Endothelial cell of umbilical vein (primary cell): ENCODE data around the gene GJB4. TPM values are rescaled to one million over a fixed set of nuclear protein-coding genes. Genes with fewer than 3 reads are reported as not detected.

Experiments
- BruUV-seq: library from RNA; stranded (reverse); fragments of 400-500 nt; replicated peaks from 2 replicates; lab custom pipeline; 2021; lab: Mats Ljungman, UMichigan
- CTCF ChIA-PET: fragments of 300-600, 350-600 bp; sonication (Branson Sonifier 250); formaldehyde crosslinking; loops from one replicate; lab custom pipeline; 2021; ENCODE audit warnings: antibody characterized with exemption, inconsistent platforms; lab: Charles Lee
- POLR2A ChIA-PET: fragments of 300-600, 350-600 bp; sonication (Branson Sonifier 250); formaldehyde crosslinking; loops from one replicate; lab custom pipeline; 2021; ENCODE audit warnings: antibody characterized with exemption, inconsistent platforms; lab: Charles Lee
- DNase-seq: peaks from one replicate; pipeline ENCODE4 v3.0.0-alpha.2; 2011; ENCODE audit warnings: low read depth, low spot score
- FAIRE-seq: peaks from 2 replicates; lab custom pipeline; 2011; peaks lifted over from hg19 to GRCh38; lab: Jason Lieb, UNC
- H2AFZ ChIP-seq: 2 replicates; pipeline ENCODE4 v1.6.0; 2012; ENCODE audit warnings: low read depth, low read length, control low read depth, inconsistent platforms
- H3K27ac ChIP-seq: 2 replicates; pipeline ENCODE4 v1.5.1; 2011; ENCODE audit warnings: low read depth, mild to moderate bottlenecking, control low read depth, low read length, moderate library complexity; ENCODE audit not compliant: insufficient read depth
- H3K27me3 ChIP-seq, 2 experiments: 2 replicates each; pipeline versions ENCODE4 v1.6.0 to v1.6.1; 2011; ENCODE audit warnings: low read length in 2 of 2, mixed read lengths in 1 of 2; ENCODE audit not compliant: control insufficient read depth in 2 of 2, insufficient read depth in 2 of 2
- H3K36me3 ChIP-seq, 2 experiments: 2 replicates in 1 of 2; 3 replicates in 1 of 2; pipeline ENCODE4 v1.5.1; 2011; ENCODE audit warnings: low read length in 2 of 2, mild to moderate bottlenecking in 1 of 2, moderate library complexity in 1 of 2; ENCODE audit not compliant: control insufficient read depth in 2 of 2, insufficient read depth in 2 of 2; ENCODE audit errors: extremely low read depth in 1 of 2
- H3K4me1 ChIP-seq: 3 replicates; pipeline ENCODE4 v1.5.1; 2011; ENCODE audit warnings: mild to moderate bottlenecking, low read length; ENCODE audit not compliant: control insufficient read depth, insufficient read depth; ENCODE audit errors: extremely low read depth
- H3K4me2 ChIP-seq: 2 replicates; pipeline ENCODE4 v1.6.1; 2011; ENCODE audit warnings: low read length, control low read depth, mixed read lengths; ENCODE audit not compliant: insufficient read depth
- H3K4me3 ChIP-seq, 3 experiments: fragments of 200-600 bp in 1 of 3; sonication (generic), shearing (Covaris generic) in 1 of 3; replicated peaks in 1 of 3; 2 replicates each; pipeline ENCODE4 v1.5.1; 2011 to 2016; ENCODE audit warnings: control low read depth in 3 of 3, low read length in 3 of 3, mild to moderate bottlenecking in 2 of 3, inconsistent platforms in 1 of 3, low read depth in 1 of 3, moderate library complexity in 1 of 3; ENCODE audit not compliant: insufficient read depth in 1 of 3
- H3K79me2 ChIP-seq: 2 replicates; pipeline ENCODE4 v1.6.0; 2012; ENCODE audit warnings: low read length, inconsistent platforms; ENCODE audit not compliant: control insufficient read depth, insufficient read depth
- H3K9ac ChIP-seq: replicated peaks from 2 replicates; pipeline ENCODE3; 2011; ENCODE audit warnings: low read length, control low read depth; ENCODE audit not compliant: insufficient read depth; ENCODE audit errors: extremely low read depth
- H3K9me1 ChIP-seq: replicated peaks from 3 replicates; pipeline ENCODE4 v1.6.0; 2011; ENCODE audit warnings: mild to moderate bottlenecking, low read length; ENCODE audit not compliant: control insufficient read depth, insufficient read depth; ENCODE audit errors: extremely low read depth
- H3K9me3 ChIP-seq: replicated peaks from 2 replicates; pipeline ENCODE4 v1.5.1; 2012; ENCODE audit warnings: low read length, inconsistent platforms; ENCODE audit not compliant: control insufficient read depth, insufficient read depth
- H4K20me1 ChIP-seq: replicated peaks from 2 replicates; pipeline ENCODE3; 2011; ENCODE audit warnings: mild to moderate bottlenecking, low read length; ENCODE audit not compliant: control insufficient read depth, insufficient read depth; ENCODE audit errors: extremely low read depth
- EZH2 ChIP-seq: IDR thresholded peaks from 2 replicates; pipeline ENCODE4 v1.6.1; 2012; ENCODE audit warnings: borderline replicate concordance, low read depth, mild to moderate bottlenecking, moderate library complexity, low read length, inconsistent platforms; ENCODE audit not compliant: severe bottlenecking
- FOS ChIP-seq: IDR thresholded peaks from 2 replicates; pipeline ENCODE4 v1.6.1; 2011; ENCODE audit warnings: mild to moderate bottlenecking, low read length, moderate library complexity, borderline replicate concordance; ENCODE audit not compliant: insufficient read depth
- GATA2 ChIP-seq: IDR thresholded peaks from 2 replicates; pipeline ENCODE4 v1.7.0; 2011; ENCODE audit warnings: low read depth, mild to moderate bottlenecking, moderate library complexity, mixed read lengths, low read length; ENCODE audit not compliant: insufficient read length, insufficient read depth
- JUN ChIP-seq: IDR thresholded peaks from 2 replicates; pipeline ENCODE4 v1.6.1; 2011; ENCODE audit warnings: borderline replicate concordance, low read depth; ENCODE audit not compliant: insufficient read length, insufficient read depth
- MYC ChIP-seq: IDR thresholded peaks from one replicate; pipeline ENCODE4 v1.6.1; 2011; ENCODE audit warnings: mild to moderate bottlenecking, low read depth, low read length
- POLR2A ChIP-seq: IDR thresholded peaks from 2 replicates; pipeline ENCODE4 v1.6.1; 2012; ENCODE audit warnings: low read depth, mild to moderate bottlenecking, control low read depth, low read length
- POLR2AphosphoS5 ChIP-seq: IDR thresholded peaks from 2 replicates; pipeline ENCODE4 v1.6.1; 2012; ENCODE audit warnings: low read depth, mild to moderate bottlenecking, control low read depth, low read length, moderate library complexity; ENCODE audit not compliant: insufficient read depth
- dilution Hi-C: fragments of 300-500 bp; cut with MboI; formaldehyde crosslinking; loops from one replicate; pipeline ENCODE4 v1.15.0; 2019; ENCODE audit warnings: low sequenced_read_pairs; ENCODE audit not compliant: extremely low pct_ligation_motif_present
- intact Hi-C: fragments of 100-400 bp; cut with micrococcal nuclease; formaldehyde crosslinking; loops from one replicate; pipeline ENCODE4 v1.10.0; 2022
- polyA plus RNA-seq, 4 experiments: library from polyadenylated mRNA; depleted of rRNA in 3 of 4; stranded (reverse) in 3 of 4; unstranded in 1 of 4; fragments of >200 nt; gene quantifications; 2 replicates each; pipeline versions ENCODE4 v1.2.1 to v1.2.3, GENCODE V29; 2011 to 2012; ENCODE audit warnings: missing spikeins in 1 of 4
- total RNA-seq: library from RNA; stranded (reverse); gene quantifications from 2 replicates; pipeline ENCODE4 v1.2.3, GENCODE V29; 2021
- TF ChIP-seq, protein P1 (sequence below): IDR thresholded peaks from 2 replicates; pipeline ENCODE4 v1.6.1; 2011; ENCODE audit not compliant: insufficient read depth, insufficient read length
- TF ChIP-seq, protein P2 (sequence below), 2 donors: IDR thresholded peaks; 1 replicate in 1 of 2; 2 replicates in 1 of 2; pipeline ENCODE4 v1.5.1; 2011; ENCODE audit warnings: low read length in 2 of 2, mild to moderate bottlenecking in 2 of 2, moderate library complexity in 2 of 2, control low read depth in 1 of 2, inconsistent platforms in 1 of 2, low read depth in 1 of 2; ENCODE audit not compliant: insufficient read depth in 1 of 2; ENCODE audit errors: extremely low read depth in 1 of 2

Gene GJB4
- total and polyA plus RNA-seq, 2 donors (not counting 3 experiments of a cell fraction or from before 2014, with no cell fraction given), result not detected

DNA sequence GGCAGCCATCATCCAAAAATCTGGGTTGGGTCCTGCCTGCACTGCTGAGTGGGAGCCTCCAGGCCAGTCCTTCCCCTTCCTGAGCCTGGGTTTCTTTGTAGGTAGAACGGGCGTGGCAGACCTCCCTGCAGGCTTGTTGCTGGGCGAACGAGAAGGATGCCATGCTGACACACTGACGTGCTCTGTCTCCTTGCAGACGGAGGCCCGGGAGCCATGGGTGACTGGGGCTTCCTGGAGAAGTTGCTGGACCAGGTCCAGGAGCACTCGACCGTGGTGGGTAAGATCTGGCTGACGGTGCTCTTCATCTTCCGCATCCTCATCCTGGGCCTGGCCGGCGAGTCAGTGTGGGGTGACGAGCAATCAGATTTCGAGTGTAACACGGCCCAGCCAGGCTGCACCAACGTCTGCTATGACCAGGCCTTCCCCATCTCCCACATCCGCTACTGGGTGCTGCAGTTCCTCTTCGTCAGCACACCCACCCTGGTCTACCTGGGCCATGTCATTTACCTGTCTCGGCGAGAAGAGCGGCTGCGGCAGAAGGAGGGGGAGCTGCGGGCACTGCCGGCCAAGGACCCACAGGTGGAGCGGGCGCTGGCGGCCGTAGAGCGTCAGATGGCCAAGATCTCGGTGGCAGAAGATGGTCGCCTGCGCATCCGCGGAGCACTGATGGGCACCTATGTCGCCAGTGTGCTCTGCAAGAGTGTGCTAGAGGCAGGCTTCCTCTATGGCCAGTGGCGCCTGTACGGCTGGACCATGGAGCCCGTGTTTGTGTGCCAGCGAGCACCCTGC is 34.7 kb downstream of the GJB4 start:
- Histone ChIP-seq H3K9me1 (no peaks in the 10 kb centered on the region), H3K27ac (no peak overlapping the region), H3K4me3 (peak overlapping the region in 1 of 3 experiments; percentile 52), H3K79me2 (no peaks in the 10 kb centered on the region), H2AFZ (no peak overlapping the region), H3K9me3 (no peaks in the 10 kb centered on the region), H3K36me3 (peaks cover 0 to 15% of the 10 kb centered on the region in 2 experiments), H4K20me1 (no peaks in the 10 kb centered on the region), H3K4me2 (no peak overlapping the region), H3K9ac (no peak overlapping the region), H3K4me1 (no peaks in the 10 kb centered on the region), H3K27me3 (peaks cover 36% of the 10 kb centered on the region in 2 experiments)
- intact Hi-C loops (no loop called here), dilution Hi-C loops (no loop called here)
- ChIA-PET CTCF (interaction anchor here (0.8 kb wide), 1 partner anchor 58 kb away, joined by 4 read pairs; no protein-coding TSS in a partner anchor), POLR2A (no interaction called here)
- FAIRE-seq, result no peak
- DNase-seq, result peak; percentile 19
- no TSS peak for BruUV-seq
- TF ChIP-seq EZH2, result no peak
- no peak for TF ChIP-seq JUN
- TF ChIP-seq FOS, result no peak
- no peak for TF ChIP-seq POLR2A
- no peak for TF ChIP-seq POLR2AphosphoS5
- TF ChIP-seq GATA2, result no peak
- TF ChIP-seq MYC, result no peak
- TF ChIP-seq, protein P1, sequence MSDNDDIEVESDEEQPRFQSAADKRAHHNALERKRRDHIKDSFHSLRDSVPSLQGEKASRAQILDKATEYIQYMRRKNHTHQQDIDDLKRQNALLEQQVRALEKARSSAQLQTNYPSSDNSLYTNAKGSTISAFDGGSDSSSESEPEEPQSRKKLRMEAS, result no peak
- TF ChIP-seq, protein P2, sequence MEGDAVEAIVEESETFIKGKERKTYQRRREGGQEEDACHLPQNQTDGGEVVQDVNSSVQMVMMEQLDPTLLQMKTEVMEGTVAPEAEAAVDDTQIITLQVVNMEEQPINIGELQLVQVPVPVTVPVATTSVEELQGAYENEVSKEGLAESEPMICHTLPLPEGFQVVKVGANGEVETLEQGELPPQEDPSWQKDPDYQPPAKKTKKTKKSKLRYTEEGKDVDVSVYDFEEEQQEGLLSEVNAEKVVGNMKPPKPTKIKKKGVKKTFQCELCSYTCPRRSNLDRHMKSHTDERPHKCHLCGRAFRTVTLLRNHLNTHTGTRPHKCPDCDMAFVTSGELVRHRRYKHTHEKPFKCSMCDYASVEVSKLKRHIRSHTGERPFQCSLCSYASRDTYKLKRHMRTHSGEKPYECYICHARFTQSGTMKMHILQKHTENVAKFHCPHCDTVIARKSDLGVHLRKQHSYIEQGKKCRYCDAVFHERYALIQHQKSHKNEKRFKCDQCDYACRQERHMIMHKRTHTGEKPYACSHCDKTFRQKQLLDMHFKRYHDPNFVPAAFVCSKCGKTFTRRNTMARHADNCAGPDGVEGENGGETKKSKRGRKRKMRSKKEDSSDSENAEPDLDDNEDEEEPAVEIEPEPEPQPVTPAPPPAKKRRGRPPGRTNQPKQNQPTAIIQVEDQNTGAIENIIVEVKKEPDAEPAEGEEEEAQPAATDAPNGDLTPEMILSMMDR (IDR thresholded peaks at IDR 0.05; ENCODE audit: extremely low read depth in 1 of 2, insufficient read depth in 1 of 2, low read depth in 1 of 2, low read length in 2 of 2), result no peak
